Fibroblast of the conjunctiva (primary cell): ENCODE data around the gene TMEM161A.
"Not testable (repeated sequence)": the region's sequence is repeated elsewhere in the genome, so short reads cannot be mapped to it uniquely, and the experiment has no call there.

Experiments
- DNase-seq: peaks from one replicate; pipeline ENCODE4 v3.0.0-alpha.2; 2010; ENCODE audit warnings: low read depth

The TMEM161A gene

DNA sequence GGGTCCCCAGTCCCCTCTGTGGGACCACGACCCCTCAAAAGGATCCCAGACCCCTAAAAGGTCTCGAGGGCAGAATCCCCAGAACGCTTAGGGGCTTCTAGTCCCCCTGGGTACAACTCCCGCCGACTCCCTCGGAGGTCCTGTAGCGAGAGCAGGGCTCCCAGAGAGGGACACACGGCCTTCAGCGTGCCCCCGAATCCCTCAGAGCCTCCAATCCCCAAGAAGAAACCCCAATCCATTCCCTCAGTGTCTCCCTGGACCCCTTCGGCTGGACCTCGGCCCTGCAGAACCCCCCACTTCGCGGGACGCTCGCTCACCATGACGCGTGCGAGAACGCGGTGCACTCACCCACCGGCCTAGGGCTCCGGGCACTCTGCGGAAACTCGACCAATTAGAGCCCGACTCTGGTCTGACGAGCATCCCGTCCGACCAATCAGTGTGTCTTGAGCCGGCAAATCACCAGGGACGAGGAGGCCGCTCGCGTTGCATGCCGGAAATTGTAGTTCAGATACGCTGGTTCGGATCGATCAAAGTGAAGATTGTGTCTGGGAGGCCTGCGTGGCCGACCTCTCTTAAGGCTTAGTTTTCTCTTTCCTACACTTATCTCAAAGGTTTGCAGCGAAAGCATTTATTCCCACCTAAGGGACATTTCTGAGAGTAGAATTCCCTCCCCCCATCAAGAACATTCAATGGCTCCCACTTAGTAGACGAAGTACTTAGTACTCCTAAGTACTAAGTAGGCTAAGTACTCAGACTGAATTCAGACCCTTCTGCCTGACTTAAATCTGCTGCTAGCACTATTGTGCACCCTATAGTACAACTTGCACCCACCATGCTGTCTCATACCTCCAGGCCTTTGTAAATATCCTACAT is at the start of gene TMEM161A:
TMEM161A (minus strand) TSS at position 370 of the 873 bp plus-strand sequence; CDS start at position 320, 50 bp downstream.
- peak; percentile 95 for DNase-seq

DNA sequence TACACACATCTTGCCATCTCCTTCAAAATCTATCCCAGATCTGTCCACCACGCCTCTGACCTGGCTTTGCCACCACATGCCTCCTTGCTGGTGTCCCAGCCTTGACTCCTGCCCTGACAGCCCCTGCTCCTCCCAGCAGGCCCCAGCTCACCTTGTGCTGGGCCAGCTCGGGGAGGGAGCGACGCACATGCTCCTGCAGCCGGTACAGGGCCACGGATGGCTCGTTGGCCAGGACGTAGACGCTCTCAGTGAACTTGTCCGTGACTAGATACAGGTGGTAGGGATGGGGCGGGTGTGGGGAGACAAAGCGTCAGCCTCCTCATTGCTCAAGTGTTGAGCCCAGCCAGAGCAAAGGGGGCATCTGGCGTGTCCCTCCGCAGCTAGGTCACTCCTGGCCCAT is 48.5 kb upstream of the TMEM161A start:
- DNase-seq, result no peak

DNA sequence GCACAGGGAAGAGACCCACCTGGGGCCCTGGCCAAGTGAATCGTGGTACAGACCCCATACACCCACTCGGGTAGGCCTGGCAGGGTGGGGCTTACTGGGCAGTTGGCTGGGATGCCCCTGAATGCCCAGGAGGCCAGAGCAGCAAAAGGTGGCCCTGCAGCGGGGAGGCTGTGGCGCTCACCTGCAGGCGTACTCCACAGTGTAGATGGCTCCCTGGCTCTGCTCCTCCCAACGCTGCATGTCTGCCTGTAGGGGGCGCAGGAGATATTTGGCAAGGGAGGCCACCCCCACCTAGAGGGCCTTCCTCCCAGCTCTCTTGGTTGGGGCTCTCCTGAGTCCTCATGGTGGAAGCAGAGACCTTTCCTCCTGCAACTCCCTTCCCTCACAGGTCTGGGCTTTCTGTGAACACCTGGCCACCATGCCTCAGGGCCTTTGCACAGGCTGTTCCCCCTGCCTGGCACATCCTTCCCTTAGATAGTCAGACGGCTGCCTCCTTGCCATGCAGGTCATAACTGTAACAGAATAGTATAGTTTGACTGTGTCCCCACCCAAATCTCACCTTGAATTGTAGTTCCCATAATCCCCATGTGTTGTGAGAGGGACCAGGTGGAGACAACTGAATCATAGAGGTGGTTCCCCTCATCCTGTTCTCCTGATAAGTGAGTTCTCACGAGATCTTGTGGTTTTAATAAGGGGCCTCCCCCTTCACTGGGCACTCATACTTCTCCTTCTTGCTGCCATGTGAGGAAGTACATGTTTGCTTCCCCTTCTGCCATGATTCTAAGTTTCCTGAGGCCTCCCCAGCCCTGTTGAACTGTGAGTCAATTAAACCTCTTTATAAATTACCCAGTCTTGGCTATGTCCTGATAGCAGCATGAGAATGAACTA is 47.8 kb upstream of the TMEM161A start:
- DNase-seq, result no peak

DNA sequence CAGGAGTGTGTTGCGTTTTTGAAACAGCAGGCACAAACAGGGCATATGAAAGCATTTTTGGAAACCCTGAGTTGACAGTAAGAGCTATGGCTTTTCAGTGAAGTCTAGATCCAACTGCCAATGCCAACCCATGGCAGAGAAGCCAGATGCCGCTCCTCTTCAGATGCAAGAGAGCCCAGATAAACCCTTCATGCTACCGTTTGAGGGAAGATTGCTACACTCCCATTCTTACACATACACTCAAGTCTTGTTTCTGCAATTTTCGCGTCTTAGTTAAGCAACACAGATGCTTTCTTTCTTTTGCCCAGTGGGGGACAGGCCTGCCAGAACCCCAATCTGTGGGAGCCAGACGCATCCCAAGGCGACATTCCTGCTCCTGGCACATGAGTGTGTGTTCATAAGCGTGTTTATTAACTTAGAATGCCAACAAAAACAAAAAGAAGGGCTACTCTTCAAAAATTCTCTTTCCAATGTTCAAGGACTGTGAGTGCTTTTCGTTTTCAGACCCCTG is 43.3 kb upstream of the TMEM161A start:
- DNase-seq, result no peak

DNA sequence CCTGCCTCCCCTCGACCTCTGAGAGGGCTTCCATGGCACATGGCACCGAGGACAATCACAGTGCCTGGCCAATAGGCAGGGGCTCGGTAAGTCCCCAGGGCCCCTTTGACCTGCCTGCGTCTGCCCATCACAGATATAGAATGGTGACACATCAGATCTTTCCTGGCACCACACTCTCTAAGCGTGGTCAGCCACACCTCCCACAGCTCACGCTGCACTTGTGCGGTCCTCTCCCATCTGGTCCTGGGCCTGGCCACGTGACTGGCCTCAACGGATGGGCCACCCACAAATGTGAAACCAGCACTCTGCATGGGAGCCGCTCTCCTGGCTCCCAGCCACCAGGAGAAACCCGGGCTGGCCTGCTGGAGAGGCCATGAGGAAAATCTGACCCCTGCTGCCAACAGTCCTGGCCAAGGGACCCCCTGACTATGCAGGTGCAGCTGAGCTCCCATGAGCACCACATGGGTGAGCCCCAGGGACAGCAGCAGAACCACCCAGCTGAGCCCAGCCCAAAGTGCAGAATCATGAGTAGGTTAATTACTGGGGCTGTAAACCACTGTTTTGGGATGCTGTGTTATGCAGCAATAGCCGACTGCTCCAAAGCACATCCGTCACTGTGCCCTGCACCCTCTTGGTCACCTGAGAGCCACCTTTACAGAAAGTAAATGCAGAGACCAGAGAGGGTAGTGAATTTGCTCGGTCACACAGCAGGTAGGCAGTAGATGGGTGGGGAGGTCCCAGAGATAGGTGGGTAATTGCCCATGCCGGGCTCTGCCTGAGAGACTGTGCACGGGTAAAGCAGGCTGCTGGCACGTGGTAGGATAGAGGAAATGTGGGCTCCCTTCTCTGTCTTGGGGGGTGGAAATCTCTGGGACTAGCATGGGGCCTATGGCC is 41.5 kb upstream of the TMEM161A start:
- DNase-seq, result no peak

DNA sequence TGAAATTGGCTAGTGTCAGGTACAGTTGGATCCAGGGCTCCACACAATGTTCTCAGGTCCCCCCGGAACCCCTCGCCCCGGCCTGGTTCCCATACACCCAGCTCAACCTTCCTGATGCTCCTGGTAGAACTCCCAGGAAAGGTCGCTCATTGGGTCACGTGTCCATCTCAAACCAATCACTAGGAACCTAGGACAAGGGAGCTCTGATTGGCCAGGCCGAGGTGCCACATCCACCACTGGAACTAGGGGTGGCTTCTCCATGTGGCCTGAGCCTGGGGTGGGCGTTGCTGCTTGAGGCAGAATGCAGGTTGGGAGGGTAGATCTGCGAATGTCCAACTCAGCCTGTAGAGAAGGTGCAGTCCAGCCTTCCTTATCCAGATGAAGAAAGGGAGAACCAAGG is 38.7 kb upstream of the TMEM161A start:
- no peak for DNase-seq

DNA sequence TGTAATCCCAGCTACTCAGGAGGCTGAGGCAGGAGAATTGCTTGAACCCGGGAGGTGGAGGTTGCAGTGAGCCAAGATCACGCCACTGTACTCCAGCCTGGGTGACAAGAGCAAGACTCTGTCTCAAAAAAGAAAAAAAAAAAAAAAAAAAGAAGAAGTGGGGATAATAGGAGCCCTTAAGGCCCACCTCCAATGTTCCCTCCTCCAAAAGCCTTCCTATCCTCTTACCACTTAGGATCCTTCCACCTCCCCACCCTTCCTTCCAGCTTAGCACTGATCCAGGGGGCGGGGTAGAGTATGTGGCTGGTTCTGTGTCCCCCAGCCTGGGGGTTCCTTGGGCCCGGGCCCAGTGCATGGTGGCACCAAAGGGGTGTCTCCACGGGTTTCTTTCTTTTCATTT is 35.0 kb upstream of the TMEM161A start:
- DNase-seq, result not testable (repeated sequence)

DNA sequence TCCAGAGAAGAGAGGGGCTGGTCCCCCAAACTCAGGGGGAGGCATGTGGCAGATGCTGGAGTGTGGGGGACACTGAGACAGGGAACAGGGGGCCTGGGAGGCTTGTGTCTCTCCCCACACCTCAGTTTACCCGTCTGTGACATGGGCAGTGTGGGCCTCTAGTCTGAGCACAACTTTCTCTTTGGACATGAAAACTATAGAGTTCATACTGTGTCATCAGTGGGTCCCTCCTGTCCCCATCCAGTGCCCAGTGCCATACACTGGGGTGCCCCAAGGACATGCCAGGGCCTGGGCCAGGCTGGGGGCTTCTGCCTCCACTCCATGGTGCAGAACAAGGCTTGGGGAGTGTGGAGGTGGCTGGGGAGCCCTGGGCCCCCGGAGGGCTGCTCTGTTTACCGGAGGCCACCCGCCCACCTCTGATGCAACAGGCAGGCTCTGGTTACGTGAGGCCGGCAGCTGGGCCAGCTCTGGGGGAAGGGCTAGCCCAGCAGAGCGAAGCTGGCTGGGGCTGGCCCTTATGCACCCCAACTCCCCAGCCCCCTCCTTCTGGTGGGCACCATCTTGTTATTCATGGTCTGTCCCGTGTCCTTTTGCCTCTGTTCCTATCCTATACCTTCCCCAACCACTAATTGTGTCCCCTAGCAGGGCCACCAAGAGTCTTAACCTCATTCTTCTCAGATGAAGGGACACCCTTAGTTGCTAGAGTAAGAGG is 33.7 kb upstream of the TMEM161A start:
- DNase-seq, result peak; percentile 71

DNA sequence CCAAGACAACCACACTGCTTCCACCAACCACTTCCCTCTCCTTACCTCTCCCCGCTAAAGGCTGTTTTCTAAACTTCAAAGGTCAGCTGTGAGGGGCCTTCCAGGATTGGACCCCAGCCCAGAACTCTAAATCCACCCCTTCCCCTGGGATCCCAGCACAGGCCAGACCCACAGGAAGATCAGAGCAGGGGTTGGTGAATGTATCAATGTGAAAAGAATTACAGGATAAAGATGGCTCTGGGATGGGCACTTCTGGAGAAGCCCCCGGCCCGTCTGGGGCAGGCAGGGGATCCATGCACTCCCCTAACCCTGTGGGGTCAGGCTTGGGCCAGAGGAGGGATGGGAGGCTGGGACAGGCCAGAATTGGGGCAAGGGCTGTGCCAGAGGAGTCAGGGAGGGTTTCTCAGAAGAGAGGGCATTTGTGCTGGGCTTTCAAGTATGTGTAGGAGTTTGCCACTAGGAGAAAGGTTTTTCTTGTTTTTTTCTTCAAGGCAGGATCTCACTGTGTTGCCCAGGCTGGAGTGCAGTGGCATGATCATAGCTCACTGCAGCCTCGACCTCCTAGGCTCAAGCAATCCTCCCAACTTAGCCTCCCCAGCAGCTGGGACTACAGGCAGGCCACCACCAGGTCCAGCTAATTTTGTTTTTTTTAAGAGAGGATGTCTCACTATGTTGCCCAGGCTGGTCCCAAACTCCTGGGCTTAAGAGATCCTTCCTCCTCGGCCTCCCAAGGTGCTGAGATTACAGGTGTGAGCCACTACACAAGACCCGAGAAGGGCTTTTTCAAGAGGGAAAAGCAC is 32.8 kb upstream of the TMEM161A start:
- peak; percentile 63 for DNase-seq

DNA sequence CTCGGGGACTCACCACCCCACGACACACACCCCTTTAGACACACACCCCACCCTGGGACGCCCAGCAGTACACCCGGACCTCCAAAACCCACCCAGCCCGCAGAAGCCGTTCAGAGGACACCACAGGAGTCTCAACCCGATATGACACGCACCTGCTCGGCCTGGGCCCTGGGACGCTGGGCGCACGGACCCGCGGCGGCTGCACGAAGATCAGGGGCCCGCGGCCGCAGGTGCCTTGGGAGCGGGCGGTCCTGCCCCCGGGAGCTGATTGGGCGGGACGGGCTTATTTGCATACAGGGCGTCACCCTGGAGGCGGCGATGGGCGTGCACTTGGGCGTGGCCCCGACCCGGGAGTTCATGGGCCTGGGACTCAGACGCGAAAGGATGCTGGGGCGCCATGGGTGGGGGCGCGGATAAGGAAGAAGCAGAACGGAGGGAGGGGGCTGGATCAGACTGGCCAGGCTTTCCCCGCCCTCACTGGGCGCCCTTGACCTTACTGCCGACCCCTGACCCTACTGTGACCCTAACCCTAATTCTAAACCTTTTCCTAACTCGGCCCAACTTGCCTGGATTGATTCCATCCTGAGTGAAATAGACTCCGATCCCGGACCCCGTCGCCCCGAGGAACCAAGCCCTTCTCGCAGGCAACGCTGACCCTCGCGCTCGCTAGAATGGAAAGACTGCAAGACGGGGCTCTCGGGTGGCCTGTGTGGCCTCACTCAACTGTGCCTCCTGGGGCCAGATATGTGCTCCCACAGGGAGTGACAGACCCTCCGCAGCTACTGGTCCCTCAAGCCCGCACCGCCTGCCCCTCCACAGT is 32.0 kb upstream of the TMEM161A start, which contains the start of gene MEF2B:
MEF2B (minus strand) TSS at position 211 of the 820 bp plus-strand sequence. CDS start 19,528 bp downstream, outside the sequence.
- peak; percentile 47 for DNase-seq

DNA sequence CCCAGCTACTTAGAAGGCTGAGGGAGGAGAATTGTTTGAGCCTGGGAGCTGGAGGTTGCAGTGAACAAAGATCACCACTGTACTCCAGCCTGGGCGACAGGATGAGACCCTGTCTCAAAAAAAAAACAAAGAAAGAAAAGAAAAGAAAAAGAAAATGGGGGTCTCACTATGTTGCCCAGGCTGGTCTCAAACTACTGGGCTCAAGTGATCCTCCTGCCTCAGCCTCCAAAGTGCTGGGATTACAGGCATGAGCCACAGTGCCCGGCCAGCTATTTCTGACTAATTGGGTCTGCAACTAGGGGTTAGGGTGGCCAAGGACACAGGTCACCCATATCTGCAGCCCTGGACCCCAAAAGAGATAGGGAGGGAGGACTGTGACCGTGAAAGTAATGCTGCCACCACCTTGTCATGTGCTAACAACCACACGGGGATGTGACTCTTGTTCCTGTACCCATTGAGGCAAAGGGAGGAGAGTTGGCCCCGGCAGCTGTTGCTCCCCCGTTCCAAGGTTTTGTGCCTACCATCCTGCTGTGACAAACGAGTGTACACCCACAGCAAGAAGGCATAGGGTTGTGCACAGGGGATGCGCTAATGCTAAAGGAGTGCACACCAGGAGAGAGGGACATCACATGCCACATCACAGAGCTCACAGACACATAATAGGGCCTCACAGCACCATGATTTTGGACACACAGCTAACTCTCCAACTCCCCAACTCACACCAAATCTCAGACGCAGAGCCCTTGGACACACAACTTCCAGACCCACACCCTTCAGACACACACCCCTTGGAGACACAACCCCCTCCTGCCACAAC is 31.2 kb upstream of the TMEM161A start:
- no peak for DNase-seq

DNA sequence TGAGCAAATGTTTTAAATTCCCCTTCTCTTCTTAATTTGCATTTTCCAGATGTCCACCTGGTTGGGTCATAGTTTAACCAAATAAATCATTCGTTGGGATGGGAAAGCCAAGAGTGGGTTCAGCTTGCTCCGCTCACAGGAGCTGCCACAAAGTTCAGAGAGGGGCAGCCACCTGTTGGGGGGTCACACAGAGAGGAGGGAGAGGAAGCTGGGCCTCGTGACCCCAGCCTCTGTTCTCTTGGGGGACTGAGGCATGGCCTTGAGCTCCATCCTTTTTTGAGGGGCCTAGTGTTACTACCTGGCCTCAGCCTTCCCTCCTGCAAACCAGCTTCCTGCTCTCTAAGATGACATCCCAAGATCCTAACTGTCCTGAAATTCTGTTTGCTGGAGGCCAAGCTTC is 29.3 kb upstream of the TMEM161A start:
- no peak for DNase-seq

DNA sequence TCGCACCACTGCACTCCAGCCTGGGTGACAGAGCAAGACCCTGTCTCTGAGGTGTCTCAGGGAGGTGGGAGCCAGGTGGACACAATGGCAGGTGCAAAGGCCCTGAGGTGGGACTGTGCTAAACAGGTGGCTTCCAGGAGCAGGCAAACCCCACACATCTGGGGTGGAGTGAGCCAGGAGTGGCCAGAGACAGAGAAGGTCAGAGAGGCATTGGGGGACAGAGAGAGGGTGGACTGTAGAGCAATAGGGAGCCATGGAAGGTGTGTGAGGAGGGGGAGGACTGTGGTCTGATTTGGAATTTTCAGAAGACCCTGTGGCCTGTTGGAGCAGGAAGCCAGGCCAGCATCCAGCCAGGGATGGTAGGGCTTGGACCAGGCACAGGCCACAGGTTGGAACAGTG is 27.1 kb upstream of the TMEM161A start:
- DNase-seq, result no peak

DNA sequence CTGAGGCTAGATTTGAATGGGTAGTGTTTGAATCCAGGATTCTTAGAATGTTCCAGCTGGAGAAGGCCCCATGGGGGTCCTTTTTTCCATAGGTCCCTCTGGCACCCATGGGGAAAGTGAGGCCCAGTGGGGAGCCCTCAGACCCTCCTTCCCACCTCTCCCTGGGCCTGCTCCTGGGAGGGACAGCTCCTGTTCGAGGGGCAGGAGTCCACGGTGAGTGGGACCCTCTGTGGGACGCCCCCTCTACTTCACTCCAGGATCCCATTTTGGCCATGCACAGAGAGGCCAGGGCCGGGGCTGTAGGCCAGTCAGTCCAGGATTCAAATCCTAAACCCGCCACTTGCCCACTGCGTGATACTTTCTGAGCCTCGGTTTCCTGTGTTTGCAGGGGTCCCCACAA is 24.2 kb upstream of the TMEM161A start:
- no peak for DNase-seq

DNA sequence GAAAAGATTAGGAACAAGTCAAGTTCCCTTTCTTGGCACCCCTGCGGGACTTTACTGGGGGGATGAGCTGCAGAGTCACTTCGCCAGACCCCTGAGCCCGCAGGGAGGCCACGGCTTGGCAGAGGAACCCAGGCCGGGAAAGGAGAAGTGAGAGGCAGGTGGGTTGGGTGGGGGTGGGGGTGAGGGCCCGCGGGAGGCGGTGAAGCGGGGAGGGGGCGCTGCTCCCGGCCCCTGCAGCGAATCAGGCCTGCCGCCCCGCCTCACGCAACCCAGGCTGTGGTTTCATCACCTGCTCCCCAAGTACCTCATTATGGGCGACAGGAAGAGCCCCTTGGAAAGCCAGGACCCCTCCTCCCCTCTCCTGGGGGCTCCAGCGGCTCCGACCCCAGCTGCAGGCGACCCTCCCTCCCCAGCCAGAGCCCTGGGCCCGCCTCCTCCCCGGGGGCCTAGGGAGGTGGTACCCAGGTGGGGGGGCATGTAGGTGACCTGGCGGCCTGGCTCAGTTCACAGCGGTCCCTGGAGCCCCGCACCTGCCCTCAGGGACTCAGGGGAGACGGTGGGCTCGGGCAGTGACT is 22.3 kb upstream of the TMEM161A start:
- DNase-seq, result no peak

DNA sequence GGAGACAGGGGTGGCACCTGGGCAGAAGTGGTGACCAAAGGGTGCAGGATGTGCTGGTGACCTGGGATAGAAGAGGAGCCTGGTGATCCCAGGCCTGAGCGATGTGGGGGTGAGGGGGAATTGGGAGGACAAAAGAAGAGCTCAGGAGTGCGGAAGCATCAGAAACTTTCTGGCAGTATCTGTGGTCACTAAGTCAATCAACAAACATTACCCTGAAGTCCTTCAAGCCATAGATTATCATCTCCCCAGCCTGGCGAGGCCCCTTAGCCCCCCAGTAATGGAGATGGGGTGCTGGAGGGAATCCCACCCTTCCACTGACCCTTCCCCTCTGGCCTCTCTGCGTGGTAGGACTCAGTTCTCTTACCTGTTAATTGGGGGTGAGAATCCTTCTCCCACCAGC is 21.3 kb upstream of the TMEM161A start:
- DNase-seq, result no peak

DNA sequence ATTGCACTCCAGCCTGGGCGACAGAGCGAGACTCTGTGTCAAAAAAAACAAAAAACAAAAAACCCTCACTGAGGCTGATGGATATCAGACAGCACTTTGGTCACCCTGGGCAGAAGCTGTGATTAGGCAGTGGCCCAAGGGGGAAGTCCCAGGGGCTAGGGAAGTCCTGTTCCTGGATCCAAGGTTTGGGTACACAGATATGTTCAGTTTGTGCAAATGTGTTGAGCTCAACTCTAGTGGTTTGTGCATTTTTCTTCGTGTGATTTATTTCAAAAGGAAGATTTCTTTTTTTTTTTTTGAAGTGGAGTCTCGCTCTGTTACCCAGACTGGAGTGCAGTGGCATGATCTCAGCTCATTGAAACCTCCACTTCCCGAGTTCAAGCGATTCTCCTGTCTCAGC is 19.5 kb upstream of the TMEM161A start:
- DNase-seq, result no peak
